GM21526 (cell line): ENCODE measurements around the gene CENPI.
"Not testable (repeated sequence)": the region's sequence is repeated elsewhere in the genome, so short reads cannot be mapped to it uniquely, and the experiment has no call there.

Source experiments
- ATAC-seq: cut with Tn5 transposase; IDR thresholded peaks from one replicate; pipeline ENCODE4 v1.9.1; 2021; ENCODE audit warnings: moderate library complexity; ENCODE audit not compliant: unreplicated experiment, low FRiP score

CENPI gene, protein sequence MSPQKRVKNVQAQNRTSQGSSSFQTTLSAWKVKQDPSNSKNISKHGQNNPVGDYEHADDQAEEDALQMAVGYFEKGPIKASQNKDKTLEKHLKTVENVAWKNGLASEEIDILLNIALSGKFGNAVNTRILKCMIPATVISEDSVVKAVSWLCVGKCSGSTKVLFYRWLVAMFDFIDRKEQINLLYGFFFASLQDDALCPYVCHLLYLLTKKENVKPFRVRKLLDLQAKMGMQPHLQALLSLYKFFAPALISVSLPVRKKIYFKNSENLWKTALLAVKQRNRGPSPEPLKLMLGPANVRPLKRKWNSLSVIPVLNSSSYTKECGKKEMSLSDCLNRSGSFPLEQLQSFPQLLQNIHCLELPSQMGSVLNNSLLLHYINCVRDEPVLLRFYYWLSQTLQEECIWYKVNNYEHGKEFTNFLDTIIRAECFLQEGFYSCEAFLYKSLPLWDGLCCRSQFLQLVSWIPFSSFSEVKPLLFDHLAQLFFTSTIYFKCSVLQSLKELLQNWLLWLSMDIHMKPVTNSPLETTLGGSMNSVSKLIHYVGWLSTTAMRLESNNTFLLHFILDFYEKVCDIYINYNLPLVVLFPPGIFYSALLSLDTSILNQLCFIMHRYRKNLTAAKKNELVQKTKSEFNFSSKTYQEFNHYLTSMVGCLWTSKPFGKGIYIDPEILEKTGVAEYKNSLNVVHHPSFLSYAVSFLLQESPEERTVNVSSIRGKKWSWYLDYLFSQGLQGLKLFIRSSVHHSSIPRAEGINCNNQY

DNA sequence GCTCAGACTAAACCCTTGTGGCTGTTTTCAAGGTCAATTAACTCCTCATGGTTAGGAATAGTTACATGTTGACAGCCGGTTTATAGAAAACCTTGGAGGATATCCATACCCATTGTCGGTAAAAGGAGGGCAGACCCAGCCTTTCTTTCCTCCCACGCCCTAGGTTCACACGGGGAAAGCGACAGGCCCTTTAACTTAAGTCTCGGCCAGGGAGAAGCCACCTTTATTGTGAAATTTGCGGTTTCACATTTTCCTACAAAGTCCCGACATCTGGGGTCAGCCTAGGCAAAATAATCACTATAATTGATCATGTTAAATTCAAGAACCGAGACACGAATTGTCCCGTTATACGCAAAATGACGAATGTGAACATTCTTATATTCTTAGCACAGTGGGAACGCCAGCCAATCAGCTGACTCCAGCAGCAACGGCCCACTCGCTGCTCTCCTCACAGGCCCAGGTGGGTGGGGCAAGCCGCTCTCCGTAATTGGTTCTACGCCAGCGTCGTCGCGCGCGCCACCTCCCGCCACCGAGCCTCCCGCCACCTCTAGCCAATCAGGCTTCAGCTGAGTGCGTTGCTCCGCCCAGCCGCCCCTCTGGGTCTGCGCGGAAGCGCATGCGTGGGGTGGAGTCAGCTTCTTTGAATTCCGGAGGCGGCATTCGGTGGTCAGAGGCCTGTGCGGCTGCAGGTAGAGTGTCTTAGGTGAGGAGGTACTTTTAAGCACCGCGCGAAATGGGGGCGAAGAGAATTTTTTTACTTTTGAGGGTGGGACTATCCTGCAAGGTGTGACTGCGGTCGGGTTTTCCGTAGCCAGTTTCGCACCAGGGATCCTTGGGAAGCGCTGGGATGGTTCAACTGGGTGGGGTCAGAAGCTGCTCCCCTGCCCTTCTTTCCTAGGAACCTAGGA lies at the start of gene CENPI:
Gene CENPI (plus strand): TSS at position 659 of the 908 bp plus-strand sequence. CDS start 2,867 bp downstream, outside the sequence.
- ATAC-seq: peak; percentile 98

DNA sequence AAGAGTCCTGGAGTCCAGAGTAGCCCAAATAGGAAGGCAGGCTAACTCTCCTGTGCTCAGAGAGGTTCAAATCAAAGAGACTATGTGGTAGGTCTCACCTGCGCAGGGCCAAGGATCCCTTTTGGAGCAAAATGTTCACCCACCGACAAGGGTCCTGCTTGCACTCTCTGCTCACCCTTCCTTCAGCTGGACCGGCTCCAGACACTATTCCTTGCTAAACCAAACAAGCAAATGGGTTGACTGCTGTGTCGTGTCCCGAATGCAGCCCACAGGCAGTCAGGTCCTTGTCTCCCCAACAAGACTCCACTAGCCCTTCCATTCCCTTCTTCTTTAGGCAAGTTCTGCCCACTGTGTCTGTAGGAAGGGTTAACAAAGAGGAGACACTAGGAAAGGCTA lies 46.9 kb upstream of the CENPI start:
- peak; percentile 8 for ATAC-seq

DNA sequence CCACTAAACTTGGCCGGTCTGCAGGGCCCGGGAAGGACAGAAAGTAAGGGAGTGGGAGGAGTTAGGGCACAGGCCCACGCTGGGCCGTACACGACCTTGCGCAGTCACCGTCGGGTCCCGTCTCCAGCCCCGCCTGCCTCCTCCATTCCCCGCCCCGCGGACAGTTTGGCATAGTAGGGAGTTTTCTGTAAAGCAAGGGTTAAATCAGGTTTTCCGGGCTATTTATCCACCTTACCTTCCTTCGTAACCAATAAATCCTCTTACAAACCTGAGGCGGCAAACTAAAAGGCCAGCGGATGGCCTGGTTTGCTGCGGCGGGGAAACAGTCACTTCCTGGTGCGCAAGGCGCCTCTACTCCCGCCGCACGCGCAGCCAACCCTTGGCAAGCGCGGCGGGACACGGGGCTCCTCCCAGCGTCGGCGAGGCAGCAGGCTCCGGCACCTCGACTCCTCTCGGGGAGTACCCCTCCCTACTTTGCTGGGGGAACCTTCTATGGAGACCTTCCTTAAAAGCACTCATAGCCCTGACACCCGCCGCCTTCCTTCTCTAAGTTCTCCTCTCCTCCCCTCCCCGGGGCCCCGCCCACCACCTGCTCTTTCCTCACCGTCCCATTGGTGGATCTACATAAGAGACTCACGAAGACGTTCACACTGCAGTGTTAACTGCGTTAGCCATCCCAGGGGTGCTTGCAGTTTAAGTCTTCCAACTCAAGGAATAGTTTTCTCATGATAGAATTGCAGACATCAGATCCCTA lies 46.3 kb upstream of the CENPI start, which contains the start of gene TRMT2B:
Gene TRMT2B (minus strand): TSS at position 563 of the 754 bp plus-strand sequence. CDS start 9,822 bp downstream, outside the sequence.
- ATAC-seq: peak; percentile 92

DNA sequence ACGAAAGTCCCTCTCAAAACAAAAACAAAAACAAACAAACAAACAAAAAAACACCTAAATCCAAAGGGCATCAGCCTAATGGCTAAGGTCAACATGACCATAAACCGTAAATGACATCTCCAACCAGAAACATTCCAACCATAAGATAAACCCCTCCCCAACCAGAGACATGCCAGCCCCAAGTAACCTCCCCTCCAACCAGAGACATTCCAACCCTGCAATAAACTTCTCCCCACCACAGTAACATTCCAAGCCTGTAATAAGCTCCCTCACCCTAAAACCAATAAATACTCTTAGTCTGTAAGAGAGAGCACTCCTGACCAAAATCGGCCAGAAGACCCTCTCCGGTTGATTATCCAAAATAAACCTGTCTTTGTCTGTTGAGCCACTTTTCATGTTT lies 41.5 kb upstream of the CENPI start:
- not testable (repeated sequence) for ATAC-seq

DNA sequence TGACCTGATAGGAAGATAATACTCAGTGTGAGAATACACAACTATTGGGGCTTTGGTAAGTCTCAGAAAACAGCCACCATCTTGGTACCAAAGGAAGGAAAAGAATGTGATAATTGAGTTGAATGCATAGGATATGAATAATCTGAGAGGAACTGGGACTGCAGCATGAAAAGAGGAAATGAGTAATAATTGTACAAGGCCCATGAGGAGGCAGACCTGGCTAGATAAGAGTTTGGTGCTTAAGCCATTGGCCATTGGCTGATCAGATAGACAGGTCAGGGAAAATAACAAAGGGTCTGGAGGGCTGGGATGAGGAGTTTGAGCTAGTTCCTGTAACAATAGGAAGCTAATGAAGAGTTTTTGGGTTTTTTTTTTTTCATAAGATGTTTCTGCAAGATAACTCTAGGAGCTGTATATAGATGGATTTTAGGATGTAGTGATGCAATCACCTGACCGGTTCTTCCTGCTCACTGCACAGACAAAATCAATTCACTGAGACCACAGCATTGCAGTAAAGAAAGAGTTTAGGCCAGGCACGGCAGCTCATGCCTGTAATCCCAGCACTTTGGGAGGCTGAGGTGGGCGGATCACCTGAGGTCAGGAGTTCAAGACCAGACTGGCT lies 40.8 kb upstream of the CENPI start:
- ATAC-seq: peak; percentile 83

DNA sequence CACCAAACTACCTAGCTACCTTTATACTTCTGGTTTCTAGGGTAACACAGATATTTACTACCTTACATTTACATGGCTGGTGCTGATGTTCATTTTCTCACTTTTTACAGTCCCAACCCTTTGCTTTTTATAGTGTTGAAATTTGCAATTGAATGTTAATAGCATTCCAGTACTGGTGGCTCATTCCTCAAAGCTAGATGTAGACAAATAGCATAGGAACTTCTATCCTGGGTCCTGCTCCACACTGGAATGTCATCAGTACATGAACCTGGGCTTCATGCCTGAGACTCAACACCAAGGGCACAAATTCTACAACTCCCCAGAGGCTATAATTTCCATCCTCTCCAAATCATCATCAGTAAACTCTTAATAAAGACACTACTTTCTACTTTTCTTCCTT lies 35.8 kb upstream of the CENPI start:
- no peak for ATAC-seq

DNA sequence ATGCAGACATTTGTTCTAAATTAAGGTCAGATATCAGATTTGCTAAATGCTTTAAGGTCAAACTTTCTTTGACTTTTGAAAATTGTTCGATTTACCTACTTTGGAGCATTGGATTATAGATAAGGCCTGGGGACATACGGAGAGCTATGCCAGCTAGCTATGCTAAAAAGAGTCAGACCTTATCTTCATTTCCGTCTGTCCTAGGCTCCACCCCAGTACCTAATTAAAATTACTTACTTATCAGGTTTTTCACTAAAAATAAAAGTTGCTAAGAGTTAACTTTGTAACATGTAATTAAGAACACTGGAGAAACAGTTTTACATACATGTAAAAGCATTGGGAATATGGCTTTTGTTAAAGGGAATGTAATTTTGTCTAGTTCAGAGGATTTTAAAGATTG lies 26.4 kb upstream of the CENPI start:
- ATAC-seq: no peak

DNA sequence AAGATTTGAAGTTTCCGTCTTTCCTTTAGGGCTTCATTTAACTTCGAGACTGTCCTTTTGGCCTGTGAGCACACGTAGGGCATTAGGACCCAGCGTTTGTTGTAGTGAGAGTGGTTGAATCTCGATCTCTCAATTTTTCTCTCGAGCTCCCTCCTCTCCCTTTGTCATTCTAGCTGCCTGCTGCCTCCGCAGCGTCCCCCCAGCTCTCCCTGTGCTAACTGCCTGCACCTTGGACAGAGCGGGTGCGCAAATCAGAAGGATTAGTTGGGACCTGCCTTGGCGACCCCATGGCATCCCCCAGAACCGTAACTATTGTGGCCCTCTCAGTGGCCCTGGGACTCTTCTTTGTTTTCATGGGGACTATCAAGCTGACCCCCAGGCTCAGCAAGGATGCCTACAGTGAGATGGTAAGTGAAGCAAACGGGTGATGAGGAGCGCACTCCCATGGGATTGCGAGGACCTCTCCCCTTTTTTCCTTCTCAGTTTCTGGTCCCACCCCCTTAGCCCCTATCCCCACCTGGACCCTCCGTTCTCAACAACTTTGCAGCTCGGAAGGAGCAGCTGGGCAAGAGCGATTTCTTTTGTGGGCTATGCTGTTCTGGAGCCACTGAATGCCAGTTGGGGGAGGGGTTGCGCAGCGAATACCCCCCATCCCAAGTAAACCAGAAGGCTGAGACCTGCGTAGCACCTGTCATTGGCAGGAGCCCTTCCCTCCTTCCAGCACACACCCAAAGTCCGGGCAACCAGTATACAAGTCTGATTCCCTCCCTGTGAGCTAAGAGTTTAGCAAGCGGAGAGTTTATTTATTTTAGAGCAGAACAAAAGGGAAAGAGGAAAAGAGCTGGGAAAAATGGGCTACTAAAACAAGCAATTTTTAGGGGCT lies 19.0 kb upstream of the CENPI start, which contains the start of gene TMEM35A:
Gene TMEM35A (plus strand): TSS at position 164 of the 883 bp plus-strand sequence. CDS start 124 bp downstream, at position 288.
- ATAC-seq: no peak

DNA sequence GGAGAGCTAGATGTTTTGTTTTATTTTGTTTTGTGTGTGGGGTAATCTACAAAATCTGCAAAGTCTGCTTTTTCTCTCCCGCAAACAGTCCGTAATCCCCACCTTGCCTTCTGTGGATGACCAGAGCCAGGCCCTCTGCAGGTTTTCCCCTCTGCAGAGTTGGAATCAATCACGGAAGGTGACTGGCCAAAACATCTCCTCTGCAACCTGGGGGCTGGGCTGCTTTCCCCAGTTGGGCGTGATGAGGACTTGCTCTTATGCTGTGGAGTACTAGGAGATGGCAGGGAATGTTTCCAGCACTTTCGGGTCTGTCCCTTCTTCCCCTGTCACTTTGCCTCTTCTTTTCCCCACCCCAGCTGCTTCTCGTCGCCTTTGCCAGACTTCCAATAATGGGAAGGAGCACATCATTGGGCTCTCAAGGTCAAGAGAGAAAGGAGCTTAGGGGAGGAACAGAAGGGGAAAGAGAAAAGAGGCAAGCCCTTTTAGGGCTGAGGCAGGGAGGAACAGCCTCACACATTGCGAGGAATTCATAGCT lies 18.2 kb upstream of the CENPI start:
- ATAC-seq: no peak

DNA sequence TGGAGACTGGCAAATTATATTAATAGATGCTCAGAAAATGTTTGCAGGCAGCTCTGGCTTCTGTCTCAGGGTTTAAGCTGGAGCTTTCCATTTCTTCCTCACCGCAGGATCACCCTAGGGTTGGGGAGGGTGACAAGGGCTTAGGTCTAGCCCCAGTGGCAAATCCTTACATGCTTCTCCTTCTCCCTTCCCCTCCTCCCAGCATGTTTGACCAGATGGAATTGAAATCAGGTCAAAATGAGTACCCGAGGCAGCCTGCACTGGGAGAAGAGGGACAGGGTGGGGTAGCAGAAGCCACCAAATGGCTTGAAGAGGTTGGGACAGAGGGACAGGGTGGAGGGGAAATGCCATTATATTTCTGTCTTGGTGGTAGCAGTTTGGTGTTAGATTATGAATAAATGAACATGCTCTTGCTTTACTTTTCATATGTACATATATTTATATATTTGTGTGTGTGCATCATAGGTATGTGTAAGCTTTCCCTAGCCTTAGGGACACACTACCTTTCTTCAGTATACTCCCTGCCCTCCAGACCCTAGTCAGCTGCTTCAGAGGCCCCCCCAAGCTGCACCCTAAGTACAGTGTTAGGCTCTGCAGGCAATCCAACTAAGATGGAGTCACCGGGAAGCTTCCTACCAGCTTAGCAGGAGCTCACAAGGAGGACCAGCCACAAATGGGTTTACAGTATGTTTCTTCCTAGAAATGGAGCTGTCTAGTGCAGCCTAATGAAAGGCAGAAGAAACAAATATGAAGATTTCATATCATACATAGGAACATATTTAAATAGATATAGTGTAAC lies 17.5 kb upstream of the CENPI start:
- no peak for ATAC-seq

DNA sequence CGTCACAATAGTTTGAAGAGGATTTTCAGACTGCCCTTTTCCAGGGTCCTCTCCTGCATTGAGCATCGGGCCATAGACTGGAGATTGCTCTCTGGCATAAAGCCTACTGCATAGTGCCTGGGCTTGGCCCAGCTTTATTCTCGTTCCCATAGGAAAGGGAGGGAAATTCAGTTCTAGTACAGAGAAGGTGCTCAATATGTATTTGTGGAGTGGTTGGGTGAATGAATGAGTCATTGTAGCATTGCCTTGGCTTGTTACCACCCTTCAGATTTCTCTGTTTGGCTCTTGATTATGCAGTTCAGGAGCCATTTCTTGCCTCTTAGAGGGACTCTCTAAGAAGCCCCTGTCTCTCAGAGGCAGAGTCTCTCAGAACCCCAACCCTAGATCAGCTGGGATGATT lies 16.8 kb upstream of the CENPI start:
- ATAC-seq: no peak

DNA sequence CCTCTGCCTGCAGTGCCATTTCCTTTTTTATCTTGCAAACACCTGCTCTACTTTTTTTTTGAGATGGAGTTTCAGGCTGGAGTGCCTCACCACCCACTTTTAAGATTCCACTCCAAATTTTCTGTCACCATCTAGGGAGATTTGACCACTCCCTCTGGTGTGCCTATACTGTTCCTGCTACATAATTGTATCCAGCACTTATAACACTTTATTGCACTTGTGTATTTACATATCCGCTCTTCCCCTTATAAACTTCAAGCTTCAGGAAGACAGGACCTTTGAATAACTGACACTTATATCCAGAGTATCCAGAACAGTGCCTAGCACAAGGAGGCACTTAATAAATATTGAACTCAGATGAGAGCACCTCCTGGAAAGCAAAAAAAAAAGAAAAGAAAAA lies 6.2 kb upstream of the CENPI start:
- no peak for ATAC-seq

DNA sequence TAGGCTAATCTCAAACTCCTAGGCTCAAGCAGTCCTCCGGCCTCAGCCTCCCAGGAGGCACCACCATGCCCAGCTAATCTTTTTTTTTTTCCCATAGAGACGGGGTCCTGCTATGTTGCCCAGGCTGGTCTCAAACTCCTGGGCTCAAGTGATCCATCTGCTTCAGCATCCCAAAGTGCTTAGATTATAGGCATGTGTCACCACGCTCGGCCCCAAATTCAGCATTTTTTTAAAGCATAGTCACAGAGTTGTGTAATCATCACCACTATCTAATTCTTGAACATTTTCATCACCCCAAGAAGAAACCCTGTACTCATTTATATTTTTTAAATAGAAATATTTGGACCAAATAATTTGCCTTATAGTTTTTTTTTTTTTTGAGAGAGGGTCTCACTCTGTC lies 10.3 kb downstream of the CENPI start:
- no peak for ATAC-seq

DNA sequence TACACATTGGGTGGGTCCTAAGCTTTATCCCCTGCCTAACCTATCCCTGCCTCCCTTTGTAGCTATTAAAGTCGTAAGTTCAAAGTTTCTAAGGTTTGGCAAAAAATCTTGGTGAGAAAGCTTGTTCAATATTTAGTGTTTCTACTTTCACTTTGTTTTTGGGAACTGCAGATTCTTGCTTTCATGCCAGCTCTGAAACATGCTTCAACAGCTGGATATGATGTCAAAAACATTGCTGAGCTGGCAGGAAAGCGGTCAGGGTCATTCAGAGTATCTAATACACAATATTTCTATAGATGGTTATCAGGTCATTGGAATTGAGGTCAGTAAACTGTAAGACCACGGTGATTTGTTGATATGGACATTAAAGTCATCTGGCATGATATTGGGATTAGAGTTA lies 19.7 kb downstream of the CENPI start:
- ATAC-seq: no peak

DNA sequence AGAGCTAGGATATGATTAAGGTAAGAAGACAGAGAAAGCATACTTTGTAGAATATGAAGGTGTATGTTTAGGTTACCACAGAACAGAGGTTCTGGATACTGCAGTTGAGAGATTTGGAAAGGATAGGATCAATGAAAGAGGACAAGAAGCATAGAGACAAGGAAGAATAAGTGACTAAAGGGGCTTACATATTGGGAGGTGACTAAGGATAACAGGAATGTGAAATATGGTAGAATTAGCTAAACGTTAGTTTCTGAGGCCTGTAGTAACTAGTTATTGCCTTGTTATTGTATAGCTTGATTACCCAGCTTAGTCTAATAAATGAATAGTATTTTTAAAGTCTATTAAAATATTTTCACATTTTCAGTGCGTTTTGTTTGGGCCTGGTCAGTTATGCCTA lies 38.2 kb downstream of the CENPI start:
- ATAC-seq: no peak
